ENCODE measurements around the gene SLC37A1.

DNA sequence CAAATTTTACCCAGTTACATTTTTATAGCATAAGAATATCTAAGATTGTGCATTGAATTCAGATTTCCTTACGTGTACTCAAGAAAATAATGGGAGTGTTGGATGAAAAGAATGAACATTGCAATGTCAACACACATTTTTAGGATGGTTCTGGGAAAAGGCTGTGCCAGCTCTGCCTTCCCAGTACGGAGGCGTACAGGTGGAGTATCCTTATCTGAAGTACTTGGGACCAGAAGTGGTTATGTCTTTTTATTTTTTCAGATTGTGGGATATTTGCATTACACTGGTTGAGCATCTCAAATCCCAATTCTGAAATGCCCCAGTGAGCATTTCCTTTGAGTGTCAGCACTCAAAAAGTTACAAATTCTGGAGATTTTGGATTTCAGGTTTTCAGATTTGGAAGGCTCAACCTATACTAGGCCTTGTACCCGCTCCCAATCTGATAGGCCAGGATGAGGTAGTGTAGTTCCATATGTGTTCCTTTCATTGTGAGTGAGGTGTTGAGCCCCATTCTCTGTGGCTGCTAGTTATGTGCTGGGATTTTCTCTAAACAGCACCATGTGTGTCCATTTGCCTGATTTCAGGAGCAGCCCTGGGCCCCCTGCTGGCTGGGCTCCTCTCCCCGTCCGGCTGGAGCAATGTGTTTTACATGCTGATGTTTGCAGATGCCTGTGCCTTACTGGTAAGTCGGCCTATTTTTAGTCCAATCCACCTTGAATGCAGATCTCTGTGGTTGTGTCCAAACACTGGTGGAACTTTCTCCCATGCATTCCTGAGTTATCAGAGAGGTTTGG, 60.8 kb downstream of the SLC37A1 start:
- TF ChIP-seq, protein P1, sequence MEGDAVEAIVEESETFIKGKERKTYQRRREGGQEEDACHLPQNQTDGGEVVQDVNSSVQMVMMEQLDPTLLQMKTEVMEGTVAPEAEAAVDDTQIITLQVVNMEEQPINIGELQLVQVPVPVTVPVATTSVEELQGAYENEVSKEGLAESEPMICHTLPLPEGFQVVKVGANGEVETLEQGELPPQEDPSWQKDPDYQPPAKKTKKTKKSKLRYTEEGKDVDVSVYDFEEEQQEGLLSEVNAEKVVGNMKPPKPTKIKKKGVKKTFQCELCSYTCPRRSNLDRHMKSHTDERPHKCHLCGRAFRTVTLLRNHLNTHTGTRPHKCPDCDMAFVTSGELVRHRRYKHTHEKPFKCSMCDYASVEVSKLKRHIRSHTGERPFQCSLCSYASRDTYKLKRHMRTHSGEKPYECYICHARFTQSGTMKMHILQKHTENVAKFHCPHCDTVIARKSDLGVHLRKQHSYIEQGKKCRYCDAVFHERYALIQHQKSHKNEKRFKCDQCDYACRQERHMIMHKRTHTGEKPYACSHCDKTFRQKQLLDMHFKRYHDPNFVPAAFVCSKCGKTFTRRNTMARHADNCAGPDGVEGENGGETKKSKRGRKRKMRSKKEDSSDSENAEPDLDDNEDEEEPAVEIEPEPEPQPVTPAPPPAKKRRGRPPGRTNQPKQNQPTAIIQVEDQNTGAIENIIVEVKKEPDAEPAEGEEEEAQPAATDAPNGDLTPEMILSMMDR (IDR thresholded peaks at IDR 0.05), result peak in 1 of 6 experiments; percentile 20
- no peak for TF ChIP-seq POLR2A (IDR thresholded peaks at IDR 0.05)
